Neural crest cell (in vitro differentiated cells): ENCODE data around the gene ICAM4. TPM values are rescaled to one million over a fixed set of nuclear protein-coding genes. Genes with fewer than 3 reads are reported as not detected.

Experiments
- DNase-seq: peaks from one replicate; pipeline ENCODE4 v3.0.0; 2021; ENCODE audit warnings: low read depth, mixed read lengths, low spot score
- H3K27ac Mint-ChIP-seq: one replicate; pipeline ENCODE4 v1.8.0; 2021; ENCODE audit warnings: mild to moderate bottlenecking, mixed read lengths; ENCODE audit not compliant: unreplicated experiment
- H3K27me3 Mint-ChIP-seq: 2 replicates; pipeline ENCODE4 v1.8.0; 2021; ENCODE audit warnings: low read depth, mild to moderate bottlenecking, mixed read lengths
- H3K36me3 Mint-ChIP-seq: 2 replicates; pipeline ENCODE4 v1.8.0; 2021; ENCODE audit warnings: low read depth, mild to moderate bottlenecking, mixed read lengths
- H3K4me1 Mint-ChIP-seq: 2 replicates; pipeline ENCODE4 v1.8.0; 2021; ENCODE audit warnings: mixed read lengths
- H3K4me3 Mint-ChIP-seq: one replicate; pipeline ENCODE4 v1.8.0; 2021; ENCODE audit warnings: mild to moderate bottlenecking, mixed read lengths
- H3K9me3 Mint-ChIP-seq: 2 replicates; pipeline ENCODE4 v1.8.0; 2021; ENCODE audit warnings: mixed read lengths
- CTCF ChIP-seq: fragments of 200-600 bp; sonication (generic); conservative IDR thresholded peaks from 2 replicates; pipeline ENCODE4 v1.5.0; 2021; ENCODE audit warnings: antibody characterized with exemption, mild to moderate bottlenecking
- total RNA-seq: library from RNA; stranded (reverse); gene quantifications from 2 replicates; pipeline ENCODE4 v1.2.1, GENCODE V29; 2021

Gene ICAM4
- total RNA-seq, 1 donor from 2014 or later: not detected

GRCh38 chr19:10260141-10260584, 26.6 kb upstream of the ICAM4 start:
- Mint-ChIP-seq H3K4me3 (no peak overlapping the region), H3K9me3 (no peaks in the 10 kb centered on the region), H3K27me3 (no peaks in the 10 kb centered on the region), H3K27ac (no peak overlapping the region), H3K36me3 (peaks cover 9% of the 10 kb centered on the region), H3K4me1 (no peaks in the 10 kb centered on the region)
- no peak for TF ChIP-seq CTCF
- no peak for DNase-seq

GRCh38 chr19:10262771-10263170, 24.0 kb upstream of the ICAM4 start:
- Mint-ChIP-seq H3K27me3 (no peaks in the 10 kb centered on the region), H3K4me1 (no peaks in the 10 kb centered on the region), H3K4me3 (no peak overlapping the region), H3K9me3 (no peaks in the 10 kb centered on the region), H3K36me3 (peaks cover 2% of the 10 kb centered on the region), H3K27ac (no peak overlapping the region)
- no peak for DNase-seq
- TF ChIP-seq CTCF: no peak

- Mint-ChIP-seq H3K4me3 (no peak overlapping the region), H3K36me3 (no peaks in the 10 kb centered on the region), H3K27ac (peak overlapping the region; percentile 10), H3K9me3 (no peaks in the 10 kb centered on the region), H3K27me3 (peaks cover 37% of the 10 kb centered on the region), H3K4me1 (no peaks in the 10 kb centered on the region)
- no peak for TF ChIP-seq CTCF
- DNase-seq: no peak
Observed at GRCh38 chr19:10266706-10267105, 20.0 kb upstream of the ICAM4 start.

GRCh38 chr19:10268071-10268470, 18.7 kb upstream of the ICAM4 start:
- no peaks in the 10 kb centered on the region for H3K4me1 Mint-ChIP-seq
- TF ChIP-seq CTCF: no peak
- no peaks in the 10 kb centered on the region for H3K9me3 Mint-ChIP-seq
- peaks cover 50% of the 10 kb centered on the region for H3K27me3 Mint-ChIP-seq
- DNase-seq: no peak
- no peaks in the 10 kb centered on the region for H3K36me3 Mint-ChIP-seq
- H3K27ac Mint-ChIP-seq: no peak overlapping the region
- no peak overlapping the region for H3K4me3 Mint-ChIP-seq

GRCh38 chr19:10269333-10270179, 17.2 kb upstream of the ICAM4 start:
- TF ChIP-seq CTCF: peak; percentile 91
- Mint-ChIP-seq H3K27me3 (peaks cover 56% of the 10 kb centered on the region), H3K36me3 (no peaks in the 10 kb centered on the region), H3K4me1 (no peaks in the 10 kb centered on the region), H3K9me3 (no peaks in the 10 kb centered on the region), H3K4me3 (peak overlapping the region; percentile 38), H3K27ac (no peak overlapping the region)
- peak; percentile 86 for DNase-seq
